Tibial nerve (tissue), 4 donors: ENCODE measurements around the gene FAM200B.

Experiments used
- EP300 ChIP-seq, 2 donors: sonication (generic); formaldehyde crosslinking; IDR thresholded peaks; one replicate each; pipeline ENCODE4 v1.6.1; 2017; ENCODE audit warnings: antibody characterized with exemption in 2 of 2, mild to moderate bottlenecking in 1 of 2
- POLR2A ChIP-seq, 2 donors: fragments of 450-650 bp; IDR thresholded peaks; one replicate each; pipeline ENCODE4 v1.6.1; 2017; ENCODE audit warnings: antibody characterized with exemption in 2 of 2, mild to moderate bottlenecking in 2 of 2, moderate library complexity in 2 of 2
- TF ChIP-seq, protein P1 (sequence below), 5 experiments: fragments of 200-600 bp in 3 of 5; fragments of 450-650 bp in 2 of 5; sonication (generic) in 3 of 5; IDR thresholded peaks; one replicate each; pipeline ENCODE4 v1.5.1; 2016 to 2019; ENCODE audit warnings: antibody characterized with exemption in 5 of 5, mild to moderate bottlenecking in 3 of 5, moderate library complexity in 2 of 5

DNA sequence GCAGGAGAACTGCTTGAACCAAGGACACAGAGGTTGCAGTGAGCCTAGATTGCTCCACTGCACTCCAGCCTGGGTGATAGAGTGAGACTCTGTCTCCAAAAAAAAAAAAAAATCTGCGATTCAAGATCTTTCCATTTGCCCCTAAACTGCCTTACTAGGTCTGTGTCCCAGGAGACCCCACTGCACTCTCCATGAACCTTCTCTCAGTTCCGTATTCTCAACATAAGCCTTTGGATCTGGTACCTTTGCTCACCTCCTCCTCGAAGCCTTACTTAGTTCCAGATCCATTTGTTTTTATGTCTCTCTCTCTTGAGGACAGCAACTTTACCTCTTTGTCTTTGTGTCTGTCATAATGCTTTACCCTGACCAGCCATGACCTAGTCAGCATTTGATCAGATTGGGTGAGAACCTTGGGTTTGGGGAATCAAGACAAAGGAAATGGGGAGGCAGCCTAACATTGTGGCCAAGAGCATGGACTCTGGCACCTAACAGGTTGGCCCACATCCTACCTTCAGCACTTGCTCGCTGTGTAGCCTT, 55.0 kb downstream of the FAM200B start:
- TF ChIP-seq, protein P1, sequence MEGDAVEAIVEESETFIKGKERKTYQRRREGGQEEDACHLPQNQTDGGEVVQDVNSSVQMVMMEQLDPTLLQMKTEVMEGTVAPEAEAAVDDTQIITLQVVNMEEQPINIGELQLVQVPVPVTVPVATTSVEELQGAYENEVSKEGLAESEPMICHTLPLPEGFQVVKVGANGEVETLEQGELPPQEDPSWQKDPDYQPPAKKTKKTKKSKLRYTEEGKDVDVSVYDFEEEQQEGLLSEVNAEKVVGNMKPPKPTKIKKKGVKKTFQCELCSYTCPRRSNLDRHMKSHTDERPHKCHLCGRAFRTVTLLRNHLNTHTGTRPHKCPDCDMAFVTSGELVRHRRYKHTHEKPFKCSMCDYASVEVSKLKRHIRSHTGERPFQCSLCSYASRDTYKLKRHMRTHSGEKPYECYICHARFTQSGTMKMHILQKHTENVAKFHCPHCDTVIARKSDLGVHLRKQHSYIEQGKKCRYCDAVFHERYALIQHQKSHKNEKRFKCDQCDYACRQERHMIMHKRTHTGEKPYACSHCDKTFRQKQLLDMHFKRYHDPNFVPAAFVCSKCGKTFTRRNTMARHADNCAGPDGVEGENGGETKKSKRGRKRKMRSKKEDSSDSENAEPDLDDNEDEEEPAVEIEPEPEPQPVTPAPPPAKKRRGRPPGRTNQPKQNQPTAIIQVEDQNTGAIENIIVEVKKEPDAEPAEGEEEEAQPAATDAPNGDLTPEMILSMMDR (IDR thresholded peaks at IDR 0.05): no peak
- no peak for TF ChIP-seq POLR2A (IDR thresholded peaks at IDR 0.05)
- TF ChIP-seq EP300 (IDR thresholded peaks at IDR 0.05): no peak
